ENCODE measurements around the gene TP53BP1. TPM values are rescaled to one million over a fixed set of nuclear protein-coding genes. Genes with fewer than 3 reads are reported as not detected.
A peak's percentile ranks its signal among the peaks of the same experiment; 100 is the strongest.

The TP53BP1 gene
- polyA plus RNA-seq, 3 donors from 2014 or later, result 0.55 to 7.8 (median 3.0) TPM

- Mint-ChIP-seq H3K4me1 (peaks cover 24 to 36% of the 10 kb centered on the region in 2 donors), H3K36me3 (peaks cover 0 to 20% (median 0%) of the 10 kb centered on the region in 3 donors), H3K27ac (peak overlapping the region in 2 of 6 donors; percentile 4 to 29), H3K4me3 (no peak overlapping the region), H3K27me3 (ENCODE audit: low read depth in 3 of 3) (peaks cover 4 to 6% (median 6%) of the 10 kb centered on the region in 3 donors), H3K9me3 (no peaks in the 10 kb centered on the region)
- no peak for DNase-seq
Observed at GRCh38 chr15:43488790-43489189, 4.2 kb downstream of the TP53BP1 start.

- peaks cover 13 to 23% of the 10 kb centered on the region in 2 donors for H3K4me1 Mint-ChIP-seq
Observed at GRCh38 chr15:43487271-43487895, 5.6 kb downstream of the TP53BP1 start.

GRCh38 chr15:43484455-43484854 is 8.5 kb downstream of the TP53BP1 start:
- Mint-ChIP-seq H3K27ac (no peak overlapping the region), H3K27me3 (ENCODE audit: low read depth in 3 of 3) (peaks cover 0 to 1% (median 0%) of the 10 kb centered on the region in 3 donors), H3K36me3 (peaks cover 3 to 28% (median 3%) of the 10 kb centered on the region in 3 donors), H3K4me3 (no peak overlapping the region), H3K4me1 (peaks cover 4 to 11% of the 10 kb centered on the region in 2 donors), H3K9me3 (no peaks in the 10 kb centered on the region)
- DNase-seq, result no peak

More at GRCh38 chr15:43487271-43487895, 5.6 kb downstream of the TP53BP1 start:
- Mint-ChIP-seq H3K36me3 (peaks cover 0 to 24% (median 0%) of the 10 kb centered on the region in 3 donors), H3K4me3 (no peak overlapping the region), H3K9me3 (no peaks in the 10 kb centered on the region), H3K27ac (peak overlapping the region in 1 of 6 donors; percentile 2), H3K27me3 (ENCODE audit: low read depth in 3 of 3) (peaks cover 0 to 1% (median 0%) of the 10 kb centered on the region in 3 donors)
- no peak for DNase-seq

- peaks cover 0 to 5% of the 10 kb centered on the region in 2 donors for H3K4me1 Mint-ChIP-seq
- peak in 1 of 3 donors; percentile 13 for DNase-seq
- peaks cover 0 to 1% (median 0%) of the 10 kb centered on the region in 3 donors for H3K27me3 Mint-ChIP-seq (ENCODE audit: low read depth in 3 of 3)
- H3K27ac Mint-ChIP-seq, result peak overlapping the region in 1 of 6 donors; percentile 7
- peaks cover 11 to 37% (median 12%) of the 10 kb centered on the region in 3 donors for H3K36me3 Mint-ChIP-seq
- no peaks in the 10 kb centered on the region for H3K9me3 Mint-ChIP-seq
- no peak overlapping the region for H3K4me3 Mint-ChIP-seq
Observed at GRCh38 chr15:43483297-43484128, 9.4 kb downstream of the TP53BP1 start.

GRCh38 chr15:43473885-43474284 is 19.1 kb downstream of the TP53BP1 start:
- Mint-ChIP-seq H3K4me1 (no peaks in the 10 kb centered on the region), H3K9me3 (no peaks in the 10 kb centered on the region)
- DNase-seq, result no peak

GRCh38 chr15:43471975-43472374 is 21.0 kb downstream of the TP53BP1 start:
- Mint-ChIP-seq H3K4me3 (no peak overlapping the region), H3K27ac (no peak overlapping the region), H3K9me3 (no peaks in the 10 kb centered on the region), H3K36me3 (peaks cover 33 to 60% (median 36%) of the 10 kb centered on the region in 3 donors), H3K4me1 (no peaks in the 10 kb centered on the region), H3K27me3 (ENCODE audit: low read depth in 3 of 3) (peaks cover 0 to 4% (median 3%) of the 10 kb centered on the region in 3 donors)
- no peak for DNase-seq

More at GRCh38 chr15:43473885-43474284, 19.1 kb downstream of the TP53BP1 start:
- Mint-ChIP-seq H3K36me3 (peaks cover 46 to 70% (median 49%) of the 10 kb centered on the region in 3 donors), H3K27me3 (ENCODE audit: low read depth in 3 of 3) (peaks cover 0 to 4% (median 3%) of the 10 kb centered on the region in 3 donors), H3K27ac (no peak overlapping the region), H3K4me3 (no peak overlapping the region)

- H3K27me3 Mint-ChIP-seq (ENCODE audit: low read depth in 3 of 3), result peaks cover 0 to 4% (median 3%) of the 10 kb centered on the region in 3 donors
- peaks cover 25 to 58% (median 29%) of the 10 kb centered on the region in 3 donors for H3K36me3 Mint-ChIP-seq
- DNase-seq, result no peak
- no peak overlapping the region for H3K4me3 Mint-ChIP-seq
- H3K4me1 Mint-ChIP-seq, result no peaks in the 10 kb centered on the region
- H3K27ac Mint-ChIP-seq, result no peak overlapping the region
- H3K9me3 Mint-ChIP-seq, result no peaks in the 10 kb centered on the region
Observed at GRCh38 chr15:43469867-43470266, 23.1 kb downstream of the TP53BP1 start.

GRCh38 chr15:43465100-43465499 is 27.9 kb downstream of the TP53BP1 start:
- Mint-ChIP-seq H3K9me3 (no peaks in the 10 kb centered on the region), H3K27me3 (ENCODE audit: low read depth in 3 of 3) (peaks cover 0 to 1% (median 0%) of the 10 kb centered on the region in 3 donors), H3K4me1 (no peaks in the 10 kb centered on the region), H3K27ac (no peak overlapping the region), H3K36me3 (peaks cover 12 to 41% (median 31%) of the 10 kb centered on the region in 3 donors), H3K4me3 (no peak overlapping the region)
- DNase-seq, result no peak

GRCh38 chr15:43463998-43464397 is 29.0 kb downstream of the TP53BP1 start:
- Mint-ChIP-seq H3K36me3 (peaks cover 7 to 31% (median 24%) of the 10 kb centered on the region in 3 donors), H3K9me3 (no peaks in the 10 kb centered on the region), H3K27me3 (ENCODE audit: low read depth in 3 of 3) (no peaks in the 10 kb centered on the region), H3K4me3 (no peak overlapping the region), H3K4me1 (no peaks in the 10 kb centered on the region), H3K27ac (no peak overlapping the region)
- no peak for DNase-seq

- Mint-ChIP-seq H3K36me3 (peaks cover 7 to 26% (median 24%) of the 10 kb centered on the region in 3 donors), H3K4me1 (no peaks in the 10 kb centered on the region), H3K27me3 (ENCODE audit: low read depth in 3 of 3) (no peaks in the 10 kb centered on the region), H3K9me3 (no peaks in the 10 kb centered on the region), H3K4me3 (no peak overlapping the region), H3K27ac (no peak overlapping the region)
- DNase-seq, result no peak
Observed at GRCh38 chr15:43463507-43463906, 29.4 kb downstream of the TP53BP1 start.

GRCh38 chr15:43449981-43450380 is 43.0 kb downstream of the TP53BP1 start:
- Mint-ChIP-seq H3K9me3 (peaks cover 0 to 1% (median 0%) of the 10 kb centered on the region in 6 donors), H3K4me1 (no peaks in the 10 kb centered on the region), H3K27ac (no peak overlapping the region), H3K27me3 (ENCODE audit: low read depth in 3 of 3) (no peaks in the 10 kb centered on the region), H3K4me3 (no peak overlapping the region), H3K36me3 (peaks cover 2 to 20% (median 16%) of the 10 kb centered on the region in 3 donors)
- no peak for DNase-seq

GRCh38 chr15:43446344-43446743 is 46.6 kb downstream of the TP53BP1 start:
- Mint-ChIP-seq H3K27ac (no peak overlapping the region), H3K27me3 (ENCODE audit: low read depth in 3 of 3) (no peaks in the 10 kb centered on the region), H3K4me3 (no peak overlapping the region), H3K4me1 (no peaks in the 10 kb centered on the region), H3K9me3 (no peaks in the 10 kb centered on the region), H3K36me3 (peaks cover 7 to 21% (median 21%) of the 10 kb centered on the region in 3 donors)
- no peak for DNase-seq

GRCh38 chr15:43441316-43441715 is 51.6 kb downstream of the TP53BP1 start:
- Mint-ChIP-seq H3K4me1 (peaks cover 0 to 2% of the 10 kb centered on the region in 2 donors), H3K9me3 (no peaks in the 10 kb centered on the region), H3K4me3 (no peak overlapping the region), H3K27me3 (ENCODE audit: low read depth in 3 of 3) (no peaks in the 10 kb centered on the region), H3K27ac (peak overlapping the region in 2 of 6 donors; percentile 5 to 11), H3K36me3 (peaks cover 14 to 24% (median 16%) of the 10 kb centered on the region in 3 donors)
- DNase-seq, result peak in 1 of 3 donors; percentile 1

All from immature natural killer cell (primary cell).